Endometrial microvascular endothelial cells (primary cell): Measurements from ENCODE around the gene RALGPS1. TPM values are rescaled to one million over a fixed set of nuclear protein-coding genes. Genes with fewer than 3 reads are reported as not detected.

Experiments used
- in situ Hi-C: cut with HindIII; loops from 2 replicates; pipeline ENCODE4 v1.10.0; 2017; ENCODE audit warnings: low sequenced_read_pairs, low pct_unique_long_range_greater_than_20kb; ENCODE audit errors: inconsistent ontology term
- total RNA-seq: library from RNA; depleted of rRNA; stranded (reverse); fragments of >200 nt; gene quantifications from one replicate; pipeline ENCODE4 v1.2.3, GENCODE V29; 2015; ENCODE audit errors: inconsistent ontology term

The RALGPS1 gene
- total RNA-seq, 1 donor from 2014 or later, result 1.6 TPM

- in situ Hi-C loops, result no loop called here
Measured at GRCh38 chr9:127212453-127212852, 297.9 kb downstream of the RALGPS1 start.

- in situ Hi-C loops, result no loop called here
Measured at GRCh38 chr9:127213859-127214258, 299.3 kb downstream of the RALGPS1 start.

GRCh38 chr9:127214421-127215267 is 300.1 kb downstream of the RALGPS1 start:
- in situ Hi-C loops, result no loop called here

- in situ Hi-C loops, result no loop called here
Measured at GRCh38 chr9:127215268-127216209, 301.0 kb downstream of the RALGPS1 start.

GRCh38 chr9:127216210-127216887 is 301.8 kb downstream of the RALGPS1 start:
- in situ Hi-C loops, result no loop called here

- in situ Hi-C loops, result no loop called here
Measured at GRCh38 chr9:127216888-127217217, 302.3 kb downstream of the RALGPS1 start.

- in situ Hi-C loops, result no loop called here
Measured at GRCh38 chr9:127218818-127219217, 304.2 kb downstream of the RALGPS1 start.

GRCh38 chr9:127219520-127219919 is 304.9 kb downstream of the RALGPS1 start:
- in situ Hi-C loops, result no loop called here

- in situ Hi-C loops, result no loop called here
Measured at GRCh38 chr9:127221695-127222094, 307.1 kb downstream of the RALGPS1 start.

GRCh38 chr9:127222388-127223095 is 308.0 kb downstream of the RALGPS1 start:
- in situ Hi-C loops, result no loop called here

GRCh38 chr9:127223266-127223665 is 308.7 kb downstream of the RALGPS1 start:
- in situ Hi-C loops, result no loop called here

GRCh38 chr9:127223810-127224177 is 309.2 kb downstream of the RALGPS1 start:
- in situ Hi-C loops, result no loop called here

- in situ Hi-C loops, result no loop called here
Measured at GRCh38 chr9:127224178-127224882, 309.7 kb downstream of the RALGPS1 start.

GRCh38 chr9:127224883-127225739 is 310.5 kb downstream of the RALGPS1 start:
- in situ Hi-C loops, result no loop called here

- in situ Hi-C loops, result no loop called here
Measured at GRCh38 chr9:127225801-127226625, 311.4 kb downstream of the RALGPS1 start.

GRCh38 chr9:127229691-127230417 is 315.3 kb downstream of the RALGPS1 start:
- in situ Hi-C loops, result no loop called here
